Effector memory CD4-positive, alpha-beta T cell (primary cell): ENCODE measurements around the gene SRGAP3.

Experiments
- DNase-seq, 3 donors: peaks; one replicate each; pipeline ENCODE4 v3.0.0-alpha.2; 2020
- H3K27ac ChIP-seq: 2 replicates; pipeline ENCODE4 v1.7.0; 2013; ENCODE audit warnings: mild to moderate bottlenecking, low read length, moderate library complexity; ENCODE audit not compliant: insufficient read depth, poor library complexity, severe bottlenecking
- H3K27me3 ChIP-seq: replicated peaks from 2 replicates; pipeline ENCODE4 v1.7.0; 2013; ENCODE audit warnings: mild to moderate bottlenecking, low read length; ENCODE audit not compliant: insufficient read depth, control insufficient read depth, poor library complexity, severe bottlenecking
- H3K36me3 ChIP-seq: 2 replicates; pipeline ENCODE4 v1.7.0; 2013; ENCODE audit warnings: mild to moderate bottlenecking, low read length, moderate library complexity; ENCODE audit not compliant: control insufficient read depth, insufficient read depth
- H3K4me1 ChIP-seq: 2 replicates; pipeline ENCODE4 v1.7.0; 2013; ENCODE audit warnings: low read length, mild to moderate bottlenecking; ENCODE audit not compliant: control insufficient read depth, insufficient read depth, poor library complexity, severe bottlenecking
- H3K4me3 ChIP-seq: 2 replicates; pipeline ENCODE4 v1.7.0; 2013; ENCODE audit warnings: low read length, low read depth, mild to moderate bottlenecking; ENCODE audit not compliant: insufficient read depth, poor library complexity, severe bottlenecking
- H3K9me3 ChIP-seq: 2 replicates; pipeline ENCODE4 v1.7.0; 2013; ENCODE audit warnings: mild to moderate bottlenecking, low read length, moderate library complexity; ENCODE audit not compliant: control insufficient read depth

SRGAP3 gene

DNA sequence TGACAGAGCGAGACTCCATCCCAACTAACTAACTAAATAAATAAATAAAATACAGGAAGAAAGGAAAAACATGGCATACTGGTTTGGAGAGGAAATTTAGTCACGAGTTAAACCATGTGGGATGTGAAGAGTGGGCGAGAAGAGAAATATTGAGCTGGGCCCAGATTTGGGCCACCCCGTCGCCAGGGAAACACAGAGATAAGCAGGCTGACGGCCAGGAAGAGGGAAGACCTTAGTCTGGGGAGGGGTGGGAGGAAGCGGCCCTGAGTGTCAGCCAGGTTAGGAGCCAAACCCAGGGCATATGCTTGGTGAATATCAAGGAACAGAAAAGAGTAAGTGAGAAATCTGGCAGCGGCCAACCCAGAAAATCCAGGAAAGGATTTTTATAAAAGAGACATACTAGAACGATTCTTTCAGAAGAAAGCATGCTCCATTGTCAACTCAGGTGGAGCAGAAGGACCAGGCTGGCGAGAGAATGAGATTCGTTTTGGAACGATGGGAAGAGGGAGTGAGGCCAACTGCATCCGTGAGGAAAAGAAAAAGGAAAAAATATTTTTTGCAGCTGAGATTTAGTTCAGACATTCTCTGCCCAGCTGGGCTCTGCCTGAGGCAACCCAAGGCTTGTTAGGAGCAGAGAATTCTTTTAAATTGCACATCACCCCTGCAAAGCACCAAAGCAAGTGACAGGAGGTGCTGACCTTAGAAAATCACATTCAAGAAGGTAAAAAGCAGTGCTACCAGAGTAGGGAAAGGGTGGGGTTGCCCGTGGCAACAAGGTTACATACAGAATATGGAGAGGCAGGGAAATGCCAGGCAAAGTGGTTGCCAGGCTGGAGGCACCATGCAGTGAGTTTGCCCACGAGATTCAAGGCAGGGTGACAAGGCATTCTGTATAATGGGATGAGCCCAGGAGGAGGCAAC, 226.9 kb downstream of the SRGAP3 start:
- Histone ChIP-seq H3K9me3 (no peaks in the 10 kb centered on the region), H3K27ac (no peak overlapping the region), H3K4me3 (no peak overlapping the region), H3K4me1 (no peaks in the 10 kb centered on the region), H3K36me3 (no peaks in the 10 kb centered on the region), H3K27me3 (no peaks in the 10 kb centered on the region)
- no peak for DNase-seq

GRCh38 chr3:9021271-9022009, 228.0 kb downstream of the SRGAP3 start:
- Histone ChIP-seq H3K27me3 (no peaks in the 10 kb centered on the region), H3K9me3 (no peaks in the 10 kb centered on the region), H3K36me3 (no peaks in the 10 kb centered on the region), H3K4me3 (no peak overlapping the region), H3K27ac (no peak overlapping the region), H3K4me1 (no peaks in the 10 kb centered on the region)
- no peak for DNase-seq

DNA sequence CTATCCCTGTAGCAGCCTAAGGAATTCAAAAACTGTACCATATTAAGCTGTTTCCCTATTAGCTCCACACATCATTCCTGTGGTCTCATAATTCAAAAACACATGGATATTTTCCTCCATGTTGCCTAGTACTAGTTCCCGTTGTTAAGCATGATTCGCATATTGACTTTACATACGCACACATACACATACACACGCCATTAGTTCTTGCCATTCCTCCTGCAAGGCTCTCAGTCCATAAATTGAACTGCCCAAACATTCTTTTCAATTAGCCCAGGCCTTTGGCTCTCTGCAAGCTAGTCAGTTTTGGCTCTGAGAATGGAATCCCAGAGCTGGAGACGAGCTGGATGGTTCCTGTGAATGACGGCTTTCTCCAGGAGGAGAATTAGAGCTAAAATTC, 229.0 kb downstream of the SRGAP3 start:
- DNase-seq, result no peak
- H3K27me3 ChIP-seq, result no peaks in the 10 kb centered on the region
- no peaks in the 10 kb centered on the region for H3K9me3 ChIP-seq
- no peaks in the 10 kb centered on the region for H3K4me1 ChIP-seq
- no peaks in the 10 kb centered on the region for H3K36me3 ChIP-seq
- H3K4me3 ChIP-seq, result no peak overlapping the region
- no peak overlapping the region for H3K27ac ChIP-seq

DNA sequence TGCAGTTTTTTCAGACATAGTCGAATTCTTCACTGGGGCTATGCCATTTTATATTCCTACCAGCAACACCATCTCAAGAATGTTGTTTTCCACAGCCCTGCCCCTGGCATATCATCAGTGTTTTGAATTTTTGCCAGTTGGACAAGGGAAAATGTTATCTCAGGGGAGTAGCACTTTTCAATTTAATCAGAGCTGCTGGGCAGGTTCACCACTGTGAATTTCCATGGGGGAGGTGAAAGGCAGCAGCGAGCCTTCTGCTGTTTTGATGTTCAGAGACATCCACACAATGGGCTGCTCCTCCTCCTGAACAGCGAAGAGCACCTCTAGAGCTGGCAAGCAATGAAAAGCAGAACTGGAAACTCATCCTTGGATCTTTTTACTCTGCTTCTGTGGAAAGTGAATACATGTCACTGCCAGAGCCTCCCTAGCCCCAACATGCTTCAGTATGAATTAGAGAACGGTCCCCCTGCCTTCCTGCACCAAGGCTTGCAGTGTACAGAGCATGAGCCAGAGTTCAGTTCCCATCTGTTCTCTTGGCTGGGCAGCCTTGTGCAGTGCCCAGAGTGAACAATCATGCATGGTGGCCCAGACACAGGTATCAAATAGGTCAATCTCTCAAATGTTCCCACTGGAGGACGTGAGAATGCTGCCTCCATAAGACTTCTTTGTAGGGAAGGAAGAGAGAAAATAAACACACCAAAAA, 230.0 kb downstream of the SRGAP3 start:
- Histone ChIP-seq H3K9me3 (no peaks in the 10 kb centered on the region), H3K4me1 (no peaks in the 10 kb centered on the region), H3K27ac (no peak overlapping the region), H3K4me3 (no peak overlapping the region), H3K36me3 (no peaks in the 10 kb centered on the region), H3K27me3 (no peaks in the 10 kb centered on the region)
- DNase-seq, result no peak

- no peaks in the 10 kb centered on the region for H3K36me3 ChIP-seq
- DNase-seq, result no peak
- no peaks in the 10 kb centered on the region for H3K27me3 ChIP-seq
- no peaks in the 10 kb centered on the region for H3K9me3 ChIP-seq
- no peak overlapping the region for H3K27ac ChIP-seq
- no peaks in the 10 kb centered on the region for H3K4me1 ChIP-seq
- no peak overlapping the region for H3K4me3 ChIP-seq
Observed at GRCh38 chr3:9015250-9015649, 234.2 kb downstream of the SRGAP3 start.

DNA sequence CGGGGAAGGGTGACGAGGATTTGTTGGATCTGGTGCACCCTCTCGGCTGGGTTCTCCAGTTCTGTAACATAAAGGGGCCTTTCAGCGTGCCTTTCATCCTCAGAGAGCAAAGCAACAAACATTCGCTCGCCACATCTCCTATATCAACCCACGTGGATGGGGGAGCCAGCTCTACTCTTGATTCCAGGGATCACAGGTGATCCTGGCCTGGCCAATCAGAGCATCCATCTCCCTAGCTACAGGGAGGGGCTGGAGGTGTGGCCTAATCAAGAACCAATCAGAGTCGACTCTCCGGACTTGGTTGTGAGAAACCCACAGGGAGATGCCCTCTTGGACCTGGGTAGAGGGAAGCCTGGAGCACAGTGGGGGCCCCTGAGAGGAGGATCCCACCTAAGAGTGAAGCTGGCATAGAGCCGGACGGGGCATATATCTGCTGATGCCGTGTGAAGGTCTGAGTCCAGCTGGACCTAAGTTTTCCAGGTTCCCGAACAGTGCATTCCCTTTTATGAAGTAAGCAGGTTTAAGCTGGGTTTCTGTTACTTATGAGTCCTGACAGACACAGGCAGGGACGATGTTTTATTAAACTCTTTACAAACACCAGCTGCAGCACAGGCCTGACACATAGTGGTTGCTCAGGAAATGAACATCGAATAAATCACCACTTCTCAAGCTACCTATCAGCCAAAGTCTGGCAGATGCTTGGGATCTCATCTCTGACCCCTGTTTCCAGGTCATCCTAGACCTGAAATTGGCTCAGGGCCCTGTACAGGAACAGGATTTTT, 235.5 kb downstream of the SRGAP3 start:
- H3K36me3 ChIP-seq, result no peaks in the 10 kb centered on the region
- H3K4me3 ChIP-seq, result no peak overlapping the region
- no peak overlapping the region for H3K27ac ChIP-seq
- H3K4me1 ChIP-seq, result no peaks in the 10 kb centered on the region
- H3K27me3 ChIP-seq, result no peaks in the 10 kb centered on the region
- DNase-seq, result no peak
- H3K9me3 ChIP-seq, result no peaks in the 10 kb centered on the region

- Histone ChIP-seq H3K27ac (no peak overlapping the region), H3K36me3 (no peaks in the 10 kb centered on the region), H3K4me3 (no peak overlapping the region), H3K9me3 (no peaks in the 10 kb centered on the region), H3K4me1 (no peaks in the 10 kb centered on the region), H3K27me3 (no peaks in the 10 kb centered on the region)
- DNase-seq, result no peak
Observed at GRCh38 chr3:9012521-9012920, 236.9 kb downstream of the SRGAP3 start.

- H3K27me3 ChIP-seq, result no peaks in the 10 kb centered on the region
- no peaks in the 10 kb centered on the region for H3K36me3 ChIP-seq
- no peaks in the 10 kb centered on the region for H3K9me3 ChIP-seq
- H3K27ac ChIP-seq, result no peak overlapping the region
- no peaks in the 10 kb centered on the region for H3K4me1 ChIP-seq
- H3K4me3 ChIP-seq, result no peak overlapping the region
- DNase-seq, result no peak
Observed at GRCh38 chr3:9009976-9010545, 239.4 kb downstream of the SRGAP3 start.

- no peaks in the 10 kb centered on the region for H3K4me1 ChIP-seq
- H3K27me3 ChIP-seq, result no peaks in the 10 kb centered on the region
- DNase-seq, result no peak
- no peaks in the 10 kb centered on the region for H3K9me3 ChIP-seq
- no peaks in the 10 kb centered on the region for H3K36me3 ChIP-seq
- H3K4me3 ChIP-seq, result no peak overlapping the region
- no peak overlapping the region for H3K27ac ChIP-seq
Observed at GRCh38 chr3:9008550-9009255, 240.7 kb downstream of the SRGAP3 start.
